ENCODE results near the gene ZCCHC24.
A peak's percentile ranks its signal among the peaks of the same experiment; 100 is the strongest.

The ZCCHC24 gene

DNA sequence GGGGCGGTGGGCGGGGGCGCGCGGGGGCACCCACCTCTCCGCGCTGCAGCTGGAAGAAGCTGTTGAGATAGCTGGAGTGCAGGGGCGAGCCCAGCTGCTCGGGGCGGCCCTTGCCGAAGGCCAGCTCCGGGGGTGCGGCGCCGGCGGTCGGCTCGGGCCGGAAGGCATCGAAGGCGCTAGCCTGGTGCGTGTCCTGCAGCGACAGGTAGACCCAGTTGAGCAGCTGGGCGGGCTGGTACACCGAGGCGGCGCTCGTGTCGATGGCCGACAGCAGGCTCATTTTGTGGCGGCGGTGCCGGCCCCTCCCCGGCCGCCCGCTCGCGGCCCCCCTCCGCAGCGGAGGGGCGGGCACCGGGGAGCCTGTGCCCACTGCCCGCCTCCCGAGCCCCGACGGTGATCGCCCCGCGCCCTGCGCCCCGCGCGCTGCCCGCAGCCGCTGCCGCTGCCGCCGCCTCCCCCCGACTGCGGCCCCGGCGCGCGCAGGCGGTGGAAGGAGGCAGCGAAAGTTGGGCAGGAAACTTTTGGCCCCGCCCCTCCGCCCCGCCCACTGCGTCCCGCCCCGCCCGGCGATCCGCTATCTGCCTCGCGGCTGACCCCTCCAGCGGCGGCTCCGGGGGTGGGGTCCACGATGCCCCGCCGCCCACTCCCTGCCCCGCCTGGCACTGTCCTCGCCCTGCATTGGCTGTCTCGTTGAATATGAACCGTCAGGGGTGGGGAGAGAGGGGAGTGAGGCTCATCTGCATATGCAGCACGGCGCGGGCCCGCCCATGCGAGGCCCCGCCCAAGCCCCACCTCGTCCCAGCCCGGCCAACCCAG lies at the start of gene ZCCHC24:
Gene ZCCHC24 (minus strand): TSS at position 464 of the 816 bp plus-strand sequence. CDS start 184 bp downstream, at position 280.
- peak; percentile 84 to 90 (median 89) for DNase-seq (ENCODE audit: low read depth in 3 of 3, low spot score in 1 of 3)

GRCh38 chr10:79493806-79494205 lies 48.4 kb upstream of the ZCCHC24 start:
- no peak for DNase-seq (ENCODE audit: low read depth in 3 of 3, low spot score in 1 of 3)

DNA sequence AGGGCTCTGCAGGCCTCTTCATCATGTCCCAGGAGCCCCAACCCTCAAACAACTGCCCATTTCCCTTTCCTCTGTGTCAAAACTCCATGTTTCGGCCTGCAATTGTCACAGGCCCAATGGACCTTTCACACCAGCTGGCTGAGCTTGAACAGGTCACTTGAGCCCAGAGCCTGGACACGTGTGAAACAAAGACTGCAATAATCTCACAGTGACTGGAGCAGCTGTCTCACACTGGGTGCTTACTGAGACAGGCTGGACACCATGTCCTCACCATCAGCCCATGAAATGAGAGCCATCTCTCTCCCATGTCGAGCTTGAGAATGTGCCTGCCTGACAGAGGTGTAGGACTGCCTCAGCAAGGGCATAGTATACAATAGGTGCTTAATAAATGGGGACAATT lies 47.4 kb upstream of the ZCCHC24 start:
- no peak for DNase-seq (ENCODE audit: low read depth in 3 of 3, low spot score in 1 of 3)

- DNase-seq (ENCODE audit: low read depth in 3 of 3, low spot score in 1 of 3), result no peak
Observed at GRCh38 chr10:79492256-79492655, 46.8 kb upstream of the ZCCHC24 start.

- DNase-seq (ENCODE audit: low read depth in 3 of 3, low spot score in 1 of 3), result no peak
Observed at GRCh38 chr10:79491143-79491835, 45.9 kb upstream of the ZCCHC24 start.

GRCh38 chr10:79490400-79491142 lies 45.1 kb upstream of the ZCCHC24 start:
- DNase-seq (ENCODE audit: low read depth in 3 of 3, low spot score in 1 of 3), result no peak

- DNase-seq (ENCODE audit: low read depth in 3 of 3, low spot score in 1 of 3), result no peak
Observed at GRCh38 chr10:79488870-79489269, 43.4 kb upstream of the ZCCHC24 start.

DNA sequence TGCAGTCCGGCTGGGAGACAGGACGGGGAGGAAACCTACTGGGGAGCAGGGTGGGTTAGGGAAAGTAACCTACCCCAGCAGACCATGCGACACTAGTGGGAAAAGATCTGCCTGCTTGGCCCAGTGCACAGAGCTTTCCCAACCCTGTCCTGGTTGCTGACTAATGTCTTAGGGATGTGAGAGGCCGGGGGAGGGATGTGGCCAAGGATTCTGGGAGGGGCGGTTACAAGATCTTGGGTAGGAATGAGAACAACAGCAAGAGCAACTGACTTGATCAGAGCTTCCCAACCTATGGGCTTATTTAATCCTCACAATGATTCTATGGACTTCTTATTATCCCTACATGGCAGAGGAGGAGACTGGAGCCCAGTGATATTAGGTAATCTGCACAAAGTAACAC lies 42.9 kb upstream of the ZCCHC24 start:
- DNase-seq (ENCODE audit: low read depth in 3 of 3, low spot score in 1 of 3), result no peak

DNA sequence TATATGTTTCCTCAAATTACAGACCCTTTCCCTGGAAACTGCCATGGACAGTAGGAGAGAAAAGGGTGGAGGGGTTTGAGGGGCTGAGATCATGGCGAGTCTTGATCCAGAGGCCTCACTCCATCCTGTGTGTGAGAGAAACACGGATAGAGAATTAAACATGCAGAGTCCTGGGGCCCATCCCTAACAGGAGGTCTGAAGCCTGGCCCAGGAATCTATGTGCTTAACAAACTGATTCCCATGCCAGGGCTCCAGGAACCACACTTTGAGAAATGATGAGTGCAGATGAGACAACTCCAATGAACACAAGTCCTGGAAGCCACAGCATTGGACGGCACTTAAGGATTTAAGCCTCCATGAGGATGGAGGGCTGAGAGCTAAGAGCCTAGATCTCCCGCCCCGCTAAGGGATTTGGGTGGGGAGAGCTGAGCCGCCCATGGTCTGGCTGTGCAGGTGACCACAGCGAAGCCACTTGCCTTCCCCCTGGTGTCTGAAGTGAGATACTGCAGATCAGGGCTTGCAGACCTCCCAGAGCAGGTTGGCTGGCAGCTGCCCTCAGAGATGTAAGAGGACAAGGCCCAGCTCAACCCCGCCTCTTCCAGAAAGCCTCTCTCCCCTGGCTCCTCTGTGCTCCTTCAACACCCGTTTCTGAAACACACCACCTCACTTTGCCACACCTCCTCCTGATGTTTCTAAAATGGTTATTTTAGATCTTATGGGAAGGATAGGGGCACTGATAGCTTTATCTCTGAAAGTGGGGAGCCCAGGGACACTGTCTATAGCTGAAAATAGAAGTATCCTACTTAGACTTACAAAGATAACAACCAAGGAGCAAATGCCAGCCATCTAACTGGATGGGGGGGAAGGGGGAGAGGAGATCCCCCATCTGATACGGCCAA lies 42.1 kb upstream of the ZCCHC24 start:
- DNase-seq (ENCODE audit: low read depth in 3 of 3, low spot score in 1 of 3), result no peak

GRCh38 chr10:79484476-79484875 lies 39.1 kb upstream of the ZCCHC24 start:
- DNase-seq (ENCODE audit: low read depth in 3 of 3, low spot score in 1 of 3), result no peak

GRCh38 chr10:79483948-79484347 lies 38.5 kb upstream of the ZCCHC24 start:
- DNase-seq (ENCODE audit: low read depth in 3 of 3, low spot score in 1 of 3), result no peak

- no peak for DNase-seq (ENCODE audit: low read depth in 3 of 3, low spot score in 1 of 3)
Observed at GRCh38 chr10:79483299-79483698, 37.9 kb upstream of the ZCCHC24 start.

GRCh38 chr10:79482741-79483140 lies 37.3 kb upstream of the ZCCHC24 start:
- no peak for DNase-seq (ENCODE audit: low read depth in 3 of 3, low spot score in 1 of 3)

GRCh38 chr10:79482304-79482703 lies 36.9 kb upstream of the ZCCHC24 start:
- no peak for DNase-seq (ENCODE audit: low read depth in 3 of 3, low spot score in 1 of 3)

DNA sequence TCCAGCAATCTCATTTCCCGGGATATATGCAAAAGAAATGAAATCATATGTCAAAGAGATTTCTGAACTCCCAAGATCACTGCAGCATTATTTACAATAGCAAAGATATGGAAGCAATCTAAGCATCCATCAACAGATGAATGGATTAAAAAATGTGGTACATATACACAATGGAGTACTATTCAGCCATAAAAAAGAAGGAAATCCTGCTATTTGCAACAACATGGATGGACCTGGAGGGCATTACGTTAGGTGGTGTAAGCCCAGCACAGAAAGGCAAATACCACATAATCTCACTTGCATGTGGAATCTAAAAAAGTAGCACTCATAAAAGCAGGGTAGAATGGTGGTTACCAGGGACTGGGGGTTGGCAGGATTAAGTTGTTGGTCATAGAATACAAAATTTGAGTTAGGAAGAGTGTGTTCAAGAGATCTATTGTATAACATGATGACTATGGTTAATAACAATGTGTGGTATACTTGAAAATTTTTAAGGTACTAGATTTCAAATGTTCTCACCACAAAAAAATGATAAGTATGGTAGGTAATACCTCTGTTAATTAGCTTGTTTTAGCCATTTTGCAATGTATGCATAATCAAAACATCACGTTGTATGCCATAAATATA lies 34.0 kb upstream of the ZCCHC24 start:
- no peak for DNase-seq (ENCODE audit: low read depth in 3 of 3, low spot score in 1 of 3)

- DNase-seq (ENCODE audit: low read depth in 3 of 3, low spot score in 1 of 3), result no peak
Observed at GRCh38 chr10:79477456-79477855, 32.0 kb upstream of the ZCCHC24 start.

GRCh38 chr10:79476645-79477044 lies 31.2 kb upstream of the ZCCHC24 start:
- no peak for DNase-seq (ENCODE audit: low read depth in 3 of 3, low spot score in 1 of 3)

- DNase-seq (ENCODE audit: low read depth in 3 of 3, low spot score in 1 of 3), result no peak
Observed at GRCh38 chr10:79475877-79476276, 30.5 kb upstream of the ZCCHC24 start.

DNA sequence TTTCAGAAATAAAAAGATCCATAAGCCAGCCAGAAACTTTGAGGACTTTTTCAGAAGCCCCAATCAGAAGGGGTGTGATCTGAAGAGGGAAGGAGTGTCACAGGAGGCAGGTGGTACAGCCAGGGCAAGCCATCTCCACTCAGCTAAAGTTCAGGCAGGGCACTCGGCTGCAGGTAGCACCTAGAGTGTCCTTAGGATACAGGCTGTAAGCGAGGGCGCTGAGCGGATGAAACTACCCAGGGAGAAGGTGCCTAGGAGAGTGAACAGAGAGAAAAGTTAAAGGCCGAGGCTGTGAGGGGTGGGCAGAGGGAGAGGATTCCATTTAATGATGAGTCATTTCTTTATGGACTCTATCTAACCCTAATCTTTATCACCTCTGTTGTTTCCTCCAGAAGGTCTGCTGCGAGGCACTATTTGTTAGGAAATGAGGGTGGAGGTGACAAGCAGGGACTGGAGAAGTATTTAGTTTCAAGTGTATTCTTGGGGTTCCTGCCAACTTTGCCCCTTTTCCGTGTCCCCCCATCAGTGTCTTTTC lies 29.8 kb upstream of the ZCCHC24 start:
- no peak for DNase-seq (ENCODE audit: low read depth in 3 of 3, low spot score in 1 of 3)

DNA sequence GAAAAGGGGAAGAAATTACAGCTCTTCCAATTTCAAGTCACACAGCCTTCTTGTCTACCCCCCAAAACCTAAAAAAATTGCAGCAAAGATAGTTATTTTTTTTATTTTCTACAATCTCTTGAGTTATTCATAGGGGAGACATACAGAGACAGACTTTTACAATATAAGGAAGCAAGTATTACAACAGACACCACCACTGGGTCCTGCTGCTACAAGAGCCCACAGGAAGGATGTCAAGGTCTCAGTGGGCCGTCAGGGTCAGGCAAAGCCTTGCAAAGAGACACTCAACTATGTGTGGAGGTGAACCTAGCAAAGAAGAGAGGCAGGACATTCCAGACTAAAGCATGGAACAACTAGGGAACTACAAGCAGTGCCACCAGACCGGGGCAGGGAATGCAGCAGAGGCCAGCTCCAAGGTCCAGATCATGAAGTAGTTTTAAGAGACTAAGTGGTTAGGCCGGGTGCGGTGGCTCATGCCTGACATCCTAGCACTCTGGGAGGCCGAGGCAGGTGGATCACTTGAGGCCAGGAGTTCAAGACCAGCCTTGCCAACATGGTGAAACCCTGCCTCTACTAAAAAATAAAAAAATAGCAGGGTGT lies 28.2 kb upstream of the ZCCHC24 start:
- DNase-seq (ENCODE audit: low read depth in 3 of 3, low spot score in 1 of 3), result no peak
